Immature natural killer cell (primary cell): Measurements from ENCODE around the gene AKNAD1. TPM values are rescaled to one million over a fixed set of nuclear protein-coding genes. Genes with fewer than 3 reads are reported as not detected.

Experiments
- DNase-seq, 3 donors: peaks; one replicate each; pipeline ENCODE4 v3.0.0; 2022; ENCODE audit warnings: mixed read lengths in 1 of 3
- H3K27ac Mint-ChIP-seq, 6 donors: one replicate each; pipeline ENCODE4 v1.8.0; 2020; ENCODE audit warnings: mixed read lengths in 6 of 6, mild to moderate bottlenecking in 5 of 6, inconsistent platforms in 4 of 6, moderate library complexity in 3 of 6
- H3K27me3 Mint-ChIP-seq, 3 donors: one replicate each; pipeline ENCODE4 v1.8.0; 2020 to 2021; ENCODE audit warnings: low read depth in 3 of 3, mild to moderate bottlenecking in 3 of 3, mixed read lengths in 3 of 3, moderate library complexity in 3 of 3, inconsistent platforms in 1 of 3
- H3K36me3 Mint-ChIP-seq, 3 donors: one replicate each; pipeline ENCODE4 v1.8.0; 2020; ENCODE audit warnings: mixed read lengths in 3 of 3, inconsistent platforms in 2 of 3, mild to moderate bottlenecking in 2 of 3
- H3K4me1 Mint-ChIP-seq, 2 donors: one replicate each; pipeline ENCODE4 v1.8.0; 2020; ENCODE audit warnings: inconsistent platforms in 2 of 2, mild to moderate bottlenecking in 2 of 2, mixed read lengths in 2 of 2, moderate library complexity in 1 of 2
- H3K4me3 Mint-ChIP-seq, 5 donors: one replicate each; pipeline ENCODE4 v1.8.0; 2020; ENCODE audit warnings: mild to moderate bottlenecking in 5 of 5, mixed read lengths in 5 of 5, inconsistent platforms in 3 of 5, moderate library complexity in 3 of 5
- H3K9me3 Mint-ChIP-seq, 6 donors: one replicate each; pipeline ENCODE4 v1.8.0; 2020; ENCODE audit warnings: mild to moderate bottlenecking in 6 of 6, mixed read lengths in 6 of 6, inconsistent platforms in 4 of 6, moderate library complexity in 3 of 6
- polyA plus RNA-seq, 3 donors: library from polyadenylated mRNA; unstranded; fragments of 300-500 nt; fragmentation: Illumina TruSeq; gene quantifications; one replicate each; pipeline ENCODE4 v1.2.3, GENCODE V29; 2021

Gene AKNAD1
- polyA plus RNA-seq, 3 donors from 2014 or later = not detected

DNA sequence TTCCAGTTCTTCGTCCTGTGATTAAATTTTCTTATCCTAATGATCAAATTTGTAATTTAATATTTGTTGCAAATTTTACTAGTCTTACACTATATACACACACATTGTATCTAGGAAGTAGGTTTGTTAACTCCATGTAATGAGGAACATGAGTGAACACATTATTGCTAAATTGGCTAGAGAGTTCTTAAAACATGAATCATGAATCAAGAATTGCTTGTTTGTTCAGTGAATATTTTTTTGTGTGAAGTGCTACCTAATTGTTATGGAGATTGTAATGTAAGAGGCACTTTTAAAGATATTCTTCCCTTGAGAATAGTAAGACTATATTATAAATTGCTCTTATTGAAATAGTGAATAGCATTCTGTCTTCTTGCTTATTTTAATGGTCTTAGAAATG is 24.5 kb upstream of the AKNAD1 start:
- DNase-seq = no peak
- Mint-ChIP-seq H3K27ac (no peak overlapping the region), H3K36me3 (no peaks in the 10 kb centered on the region), H3K4me1 (peaks cover 12 to 16% of the 10 kb centered on the region in 2 donors), H3K27me3 (peaks cover 6 to 14% (median 6%) of the 10 kb centered on the region in 3 donors), H3K4me3 (no peak overlapping the region), H3K9me3 (no peaks in the 10 kb centered on the region)

DNA sequence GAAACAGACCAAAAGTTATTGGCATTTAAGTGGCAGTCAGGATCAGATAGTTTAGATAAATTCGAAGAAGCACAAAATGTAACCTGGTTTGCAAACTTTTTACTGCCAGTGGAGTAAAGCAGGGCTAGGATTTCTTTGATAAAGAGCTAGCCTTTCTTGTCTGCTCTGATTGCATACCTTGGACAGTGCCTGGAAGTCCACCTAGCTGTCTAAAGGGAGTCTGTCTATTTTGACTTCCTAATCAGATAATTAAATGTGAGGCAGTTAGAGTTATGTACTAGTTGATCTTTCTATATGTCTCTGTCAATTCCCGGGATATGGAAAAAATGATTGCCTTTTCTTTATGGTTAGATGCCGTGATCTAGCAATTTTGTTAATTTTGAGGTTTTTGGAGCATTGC is 24.0 kb upstream of the AKNAD1 start:
- Mint-ChIP-seq H3K4me3 (no peak overlapping the region), H3K36me3 (no peaks in the 10 kb centered on the region), H3K27ac (peak overlapping the region in 1 of 6 donors; percentile 3), H3K4me1 (peaks cover 14 to 16% of the 10 kb centered on the region in 2 donors), H3K27me3 (peaks cover 6 to 16% (median 6%) of the 10 kb centered on the region in 3 donors), H3K9me3 (no peaks in the 10 kb centered on the region)
- no peak for DNase-seq

DNA sequence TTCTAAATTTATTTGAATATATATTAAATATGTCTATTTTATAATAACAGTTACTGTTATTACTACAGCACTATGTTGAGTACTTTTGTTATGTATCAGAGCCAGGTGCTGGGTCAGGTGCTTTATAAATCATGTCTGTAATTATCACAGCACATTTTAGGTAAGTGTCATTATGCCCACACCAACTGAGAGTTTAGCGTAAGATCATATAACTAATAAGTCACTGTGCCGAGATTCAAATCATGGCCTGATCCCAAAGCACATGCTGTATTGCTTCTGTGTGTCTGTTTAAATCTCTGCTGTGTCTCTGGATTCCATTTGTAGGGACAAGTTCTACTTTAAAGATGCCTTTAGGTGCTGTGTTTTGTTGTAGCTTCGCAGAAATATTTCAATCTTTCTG is 21.8 kb upstream of the AKNAD1 start:
- peaks cover 16 to 17% of the 10 kb centered on the region in 2 donors for H3K4me1 Mint-ChIP-seq
- peak overlapping the region in 1 of 5 donors; percentile 5 for H3K4me3 Mint-ChIP-seq
- no peaks in the 10 kb centered on the region for H3K36me3 Mint-ChIP-seq
- peaks cover 6 to 22% (median 8%) of the 10 kb centered on the region in 3 donors for H3K27me3 Mint-ChIP-seq
- no peaks in the 10 kb centered on the region for H3K9me3 Mint-ChIP-seq
- no peak for DNase-seq
- peak overlapping the region in 3 of 6 donors; percentile 12 to 45 (median 31) for H3K27ac Mint-ChIP-seq

DNA sequence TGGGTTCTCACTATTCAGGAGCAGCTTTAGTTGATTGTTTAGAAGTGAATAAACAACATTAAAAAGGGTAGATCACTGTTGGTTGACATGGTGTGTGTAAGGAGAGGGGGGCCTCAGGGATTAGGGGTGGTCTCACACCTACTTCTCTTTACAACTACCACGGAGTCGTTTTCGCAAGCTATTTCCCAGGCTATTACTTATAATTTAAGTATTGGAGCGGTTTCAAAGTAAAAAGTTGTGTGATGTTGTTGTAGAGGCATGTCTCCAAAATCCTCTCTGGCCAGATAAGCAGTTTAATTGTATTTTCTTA is 21.2 kb upstream of the AKNAD1 start:
- H3K9me3 Mint-ChIP-seq = no peaks in the 10 kb centered on the region
- peaks cover 16 to 17% of the 10 kb centered on the region in 2 donors for H3K4me1 Mint-ChIP-seq
- no peak for DNase-seq
- H3K4me3 Mint-ChIP-seq = peak overlapping the region; percentile 89 to 96 (median 94)
- no peaks in the 10 kb centered on the region for H3K36me3 Mint-ChIP-seq
- H3K27ac Mint-ChIP-seq = peak overlapping the region; percentile 55 to 95 (median 90)
- H3K27me3 Mint-ChIP-seq = peaks cover 6 to 25% (median 8%) of the 10 kb centered on the region in 3 donors

DNA sequence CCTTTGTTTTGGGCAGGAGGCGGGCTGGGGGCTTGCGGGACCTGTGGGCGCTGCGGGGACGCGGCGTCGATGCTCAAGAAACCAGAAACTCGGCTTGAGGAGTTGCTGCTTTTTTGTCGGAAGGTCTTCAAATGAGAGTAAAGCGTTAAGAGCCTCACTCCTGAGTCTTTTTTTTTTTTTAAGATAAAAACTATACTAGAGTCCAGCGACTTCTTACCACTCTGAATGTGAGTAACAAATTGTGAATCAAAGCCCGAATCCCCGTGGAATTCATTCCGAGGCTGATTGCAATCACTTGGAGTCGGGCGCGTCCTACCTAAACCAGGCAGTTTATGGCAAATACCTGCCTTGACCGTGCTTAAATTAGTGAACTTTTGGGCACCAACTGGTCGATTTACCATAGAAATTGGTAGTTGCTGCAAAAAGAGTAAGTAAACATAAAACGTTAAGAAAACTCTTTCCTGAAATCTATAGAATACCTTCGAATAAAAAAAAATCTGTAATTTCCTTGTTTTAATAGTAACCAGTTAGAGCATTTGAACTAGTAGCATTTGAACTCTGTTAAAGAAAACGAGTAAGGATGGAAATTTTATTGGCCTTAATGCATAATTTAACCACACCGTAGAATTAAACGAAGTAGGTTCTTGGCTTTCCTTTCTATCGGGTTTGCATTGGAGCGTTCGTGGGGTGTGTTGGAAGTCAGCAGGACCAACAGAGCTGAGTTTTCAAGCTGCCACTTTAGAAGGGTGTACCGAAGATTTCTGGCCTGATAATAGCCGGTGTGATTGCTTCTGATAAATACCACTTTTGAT is 20.7 kb upstream of the AKNAD1 start:
- peaks cover 6 to 25% (median 8%) of the 10 kb centered on the region in 3 donors for H3K27me3 Mint-ChIP-seq
- peak overlapping the region; percentile 55 to 95 (median 90) for H3K27ac Mint-ChIP-seq
- peak; percentile 1 to 8 (median 3) for DNase-seq
- no peaks in the 10 kb centered on the region for H3K36me3 Mint-ChIP-seq
- H3K4me1 Mint-ChIP-seq = peaks cover 16 to 17% of the 10 kb centered on the region in 2 donors
- H3K4me3 Mint-ChIP-seq = peak overlapping the region; percentile 89 to 96 (median 94)
- H3K9me3 Mint-ChIP-seq = no peaks in the 10 kb centered on the region

GRCh38 chr1:108871050-108871724 is 14.3 kb upstream of the AKNAD1 start:
- peaks cover 0 to 4% (median 0%) of the 10 kb centered on the region in 3 donors for H3K36me3 Mint-ChIP-seq
- no peak for DNase-seq
- peaks cover 2 to 15% (median 4%) of the 10 kb centered on the region in 3 donors for H3K27me3 Mint-ChIP-seq
- no peaks in the 10 kb centered on the region for H3K9me3 Mint-ChIP-seq
- no peak overlapping the region for H3K27ac Mint-ChIP-seq
- H3K4me3 Mint-ChIP-seq = no peak overlapping the region
- peaks cover 0 to 3% of the 10 kb centered on the region in 2 donors for H3K4me1 Mint-ChIP-seq

DNA sequence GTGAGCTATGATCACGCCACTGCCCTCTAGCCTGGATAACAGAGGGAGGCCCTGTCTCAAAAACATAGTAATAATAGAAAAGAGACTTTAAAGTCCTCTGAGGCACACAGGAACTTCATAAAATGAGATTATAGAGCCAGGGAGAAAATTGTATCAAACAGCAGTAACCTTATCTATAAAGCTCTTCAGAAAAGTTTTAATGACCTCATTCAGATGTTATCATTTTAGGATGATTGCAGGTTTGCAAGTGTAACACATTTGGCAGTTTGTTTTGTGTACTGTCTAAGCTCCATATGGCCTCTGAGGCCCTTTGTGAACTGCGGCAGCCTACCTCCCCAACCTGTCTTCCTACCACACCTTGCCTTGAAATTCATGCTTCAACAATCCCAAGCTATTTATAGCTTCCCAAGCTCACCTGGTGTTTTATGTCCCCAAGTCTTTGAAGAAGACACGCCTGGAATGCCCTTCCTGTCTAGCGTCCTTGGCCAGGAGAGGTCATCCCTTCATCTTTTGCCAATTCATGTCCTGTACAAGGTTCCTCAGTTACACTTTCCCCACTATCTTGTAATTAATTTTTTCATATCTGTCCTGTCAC is 8.5 kb upstream of the AKNAD1 start:
- Mint-ChIP-seq H3K4me1 (no peaks in the 10 kb centered on the region), H3K4me3 (no peak overlapping the region), H3K27me3 (peaks cover 0 to 10% (median 6%) of the 10 kb centered on the region in 3 donors), H3K27ac (no peak overlapping the region), H3K36me3 (peaks cover 0 to 4% (median 0%) of the 10 kb centered on the region in 3 donors), H3K9me3 (no peaks in the 10 kb centered on the region)
- DNase-seq = no peak

DNA sequence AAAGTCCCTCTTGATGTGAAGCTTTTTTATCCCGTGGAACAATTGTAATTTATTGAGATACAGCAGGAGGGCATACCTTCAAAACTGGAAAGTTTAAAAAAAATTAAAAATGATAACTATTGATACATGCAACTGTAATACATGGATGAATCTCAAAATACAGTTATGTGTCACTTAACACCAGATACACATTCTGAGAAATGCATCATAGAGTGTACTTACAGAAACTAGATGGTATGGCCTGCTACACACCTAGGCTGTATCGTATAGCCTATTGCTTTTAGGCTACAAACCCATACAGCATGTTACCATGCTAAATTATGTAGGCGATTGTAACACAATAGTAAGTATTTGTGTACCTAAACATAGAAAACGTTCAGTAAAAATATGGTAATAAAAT is 7.1 kb upstream of the AKNAD1 start:
- Mint-ChIP-seq H3K27ac (no peak overlapping the region), H3K27me3 (peaks cover 0 to 13% (median 12%) of the 10 kb centered on the region in 3 donors), H3K4me1 (no peaks in the 10 kb centered on the region), H3K36me3 (peaks cover 0 to 4% (median 0%) of the 10 kb centered on the region in 3 donors), H3K4me3 (no peak overlapping the region), H3K9me3 (no peaks in the 10 kb centered on the region)
- DNase-seq = no peak

GRCh38 chr1:108862698-108863477 is 6.0 kb upstream of the AKNAD1 start:
- Mint-ChIP-seq H3K27me3 (peaks cover 0 to 13% (median 10%) of the 10 kb centered on the region in 3 donors), H3K4me3 (no peak overlapping the region), H3K4me1 (no peaks in the 10 kb centered on the region), H3K36me3 (peaks cover 0 to 4% (median 0%) of the 10 kb centered on the region in 3 donors), H3K27ac (no peak overlapping the region), H3K9me3 (no peaks in the 10 kb centered on the region)
- no peak for DNase-seq

- H3K4me3 Mint-ChIP-seq = no peak overlapping the region
- H3K36me3 Mint-ChIP-seq = peaks cover 0 to 4% (median 0%) of the 10 kb centered on the region in 3 donors
- no peak for DNase-seq
- H3K27ac Mint-ChIP-seq = no peak overlapping the region
- H3K4me1 Mint-ChIP-seq = no peaks in the 10 kb centered on the region
- no peaks in the 10 kb centered on the region for H3K9me3 Mint-ChIP-seq
- peaks cover 0 to 12% (median 10%) of the 10 kb centered on the region in 3 donors for H3K27me3 Mint-ChIP-seq
Observed at GRCh38 chr1:108862017-108862610, 5.2 kb upstream of the AKNAD1 start.

DNA sequence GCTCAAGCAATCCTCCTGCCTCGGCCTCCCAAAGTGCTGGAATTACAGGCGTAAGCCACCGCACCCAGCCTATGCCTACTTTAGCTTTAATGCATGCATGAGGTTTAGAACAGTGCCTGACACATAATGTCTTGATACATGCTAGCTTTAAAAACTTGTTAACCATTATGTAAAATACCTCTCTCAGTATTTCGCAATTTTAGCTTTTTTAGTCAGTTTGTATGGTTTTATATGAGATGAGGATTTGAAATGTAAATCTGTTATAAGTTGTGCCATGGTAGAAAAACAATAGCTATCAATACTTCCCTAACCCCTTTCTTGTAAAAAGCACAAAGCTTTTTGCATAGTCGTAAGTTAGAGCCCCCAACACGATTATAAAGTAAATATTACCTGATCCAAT is 4.7 kb upstream of the AKNAD1 start:
- Mint-ChIP-seq H3K27ac (no peak overlapping the region), H3K9me3 (no peaks in the 10 kb centered on the region), H3K4me3 (no peak overlapping the region), H3K36me3 (peaks cover 0 to under 1% (median 0%) of the 10 kb centered on the region in 3 donors), H3K4me1 (no peaks in the 10 kb centered on the region), H3K27me3 (peaks cover 0 to 12% (median 7%) of the 10 kb centered on the region in 3 donors)
- no peak for DNase-seq

- no peak overlapping the region for H3K4me3 Mint-ChIP-seq
Observed at GRCh38 chr1:108860190-108860907, 3.5 kb upstream of the AKNAD1 start.

More at GRCh38 chr1:108860190-108860907, 3.5 kb upstream of the AKNAD1 start:
- no peak overlapping the region for H3K27ac Mint-ChIP-seq
- H3K36me3 Mint-ChIP-seq = no peaks in the 10 kb centered on the region
- DNase-seq = no peak
- H3K4me1 Mint-ChIP-seq = no peaks in the 10 kb centered on the region
- H3K27me3 Mint-ChIP-seq = peaks cover 0 to 12% (median 6%) of the 10 kb centered on the region in 3 donors
- H3K9me3 Mint-ChIP-seq = no peaks in the 10 kb centered on the region
